B cell (primary cell): Measurements from ENCODE around the gene PCBP1. TPM values are rescaled to one million over a fixed set of nuclear protein-coding genes. Genes with fewer than 3 reads are reported as not detected.

Source experiments
- ATAC-seq: fragments of 200-7000 bp; cut with Tn5 transposase; one replicate; pipeline ENCODE4 v1.10.0; 2021; ENCODE audit warnings: low read depth, mild to moderate bottlenecking, moderate number of reproducible peaks, moderate library complexity
- CTCF ChIA-PET: fragments of 350-600 bp; sonication (Branson Sonifier 250); formaldehyde crosslinking; loops from one replicate; lab custom pipeline; 2021; ENCODE audit warnings: antibody characterized with exemption, inconsistent platforms; lab: Charles Lee
- POLR2A ChIA-PET: fragments of 350-600 bp; sonication (Branson Sonifier 250); formaldehyde crosslinking; loops from one replicate; lab custom pipeline; 2021; ENCODE audit warnings: antibody characterized with exemption; lab: Charles Lee
- DNase-seq: peaks from one replicate; pipeline ENCODE4 v3.0.0; 2013
- H2AFZ ChIP-seq: 2 replicates; pipeline ENCODE4 v1.6.1; 2012; ENCODE audit warnings: mild to moderate bottlenecking, low read depth, low read length; ENCODE audit not compliant: insufficient read depth, poor library complexity, severe bottlenecking
- H3K27ac ChIP-seq, 2 donors: 1 replicate in 1 of 2; 2 replicates in 1 of 2; pipeline ENCODE4 v1.5.1; 2012 to 2013; ENCODE audit warnings: low read length in 2 of 2, mild to moderate bottlenecking in 2 of 2, moderate library complexity in 1 of 2
- H3K27me3 ChIP-seq, 4 experiments: fragments of 200-600 bp in 1 of 4; sonication (generic) in 1 of 4; replicated peaks in 1 of 4; 1 replicate in 2 of 4; 2 replicates in 2 of 4; pipeline versions ENCODE4 v1.6.1 to v1.7.0; 2013 to 2016; ENCODE audit warnings: low read length in 3 of 4, mild to moderate bottlenecking in 2 of 4, mixed read lengths in 1 of 4, moderate library complexity in 1 of 4; ENCODE audit not compliant: insufficient read depth in 4 of 4, control insufficient read depth in 3 of 4; ENCODE audit errors: control extremely low read depth in 1 of 4
- H3K36me3 ChIP-seq, 2 experiments: replicated peaks in 1 of 2; 1 replicate in 1 of 2; 2 replicates in 1 of 2; pipeline versions ENCODE4 v1.6.1 to v1.7.1; 2013; ENCODE audit warnings: low read length in 1 of 2; ENCODE audit not compliant: insufficient read depth in 2 of 2, control insufficient read depth in 1 of 2; ENCODE audit errors: control extremely low read depth in 1 of 2, extremely low read depth in 1 of 2
- H3K4me1 ChIP-seq, 2 donors: fragments of 200-600 bp in 1 of 2; sonication (generic) in 1 of 2; 1 replicate in 1 of 2; 2 replicates in 1 of 2; pipeline versions ENCODE4 v1.5.1 to v1.6.1; 2013 to 2017; ENCODE audit warnings: low read length in 2 of 2; ENCODE audit not compliant: control insufficient read depth in 2 of 2, insufficient read depth in 2 of 2
- H3K4me2 ChIP-seq: replicated peaks from 2 replicates; pipeline ENCODE3; 2012; ENCODE audit warnings: mild to moderate bottlenecking, low read depth, low read length; ENCODE audit not compliant: poor library complexity, severe bottlenecking
- H3K4me3 ChIP-seq, 5 experiments: fragments of 200-600 bp in 1 of 5; sonication (generic) in 1 of 5; 1 replicate in 3 of 5; 2 replicates in 2 of 5; pipeline versions ENCODE4 v1.5.1 to v1.7.0; 2011 to 2016; ENCODE audit warnings: low read length in 4 of 5, mild to moderate bottlenecking in 4 of 5, low read depth in 2 of 5, control low read depth in 1 of 5, moderate library complexity in 1 of 5; ENCODE audit not compliant: insufficient read depth in 1 of 5; ENCODE audit errors: control extremely low read depth in 1 of 5, extremely low read depth in 1 of 5
- H3K79me2 ChIP-seq: fragments of 200-600 bp; sonication (generic); one replicate; pipeline ENCODE4 v1.6.0; 2016; ENCODE audit warnings: low read length; ENCODE audit not compliant: control insufficient read depth, insufficient read depth
- H3K9ac ChIP-seq: fragments of 200-600 bp; sonication (generic); 2 replicates; pipeline ENCODE4 v1.6.1; 2017; ENCODE audit warnings: mild to moderate bottlenecking, low read length, moderate library complexity
- H3K9me3 ChIP-seq, 3 donors: one replicate each; pipeline versions ENCODE4 v1.6.1 to v1.7.1; 2013; ENCODE audit warnings: low read length in 2 of 3; ENCODE audit not compliant: control insufficient read depth in 2 of 3, insufficient read depth in 1 of 3; ENCODE audit errors: control extremely low read depth in 1 of 3
- H4K20me1 ChIP-seq: 2 replicates; pipeline ENCODE4 v1.6.0; 2012; ENCODE audit warnings: mild to moderate bottlenecking, low read length; ENCODE audit not compliant: insufficient read depth, control insufficient read depth, poor library complexity, severe bottlenecking
- H3K27ac Mint-ChIP-seq: one replicate; pipeline ENCODE4 v1.8.0; 2021; ENCODE audit warnings: mixed read lengths
- H3K27me3 Mint-ChIP-seq: one replicate; pipeline ENCODE4 v1.8.0; 2021; ENCODE audit warnings: mixed read lengths
- H3K4me1 Mint-ChIP-seq: one replicate; pipeline ENCODE4 v1.8.0; 2021; ENCODE audit warnings: mixed read lengths
- H3K4me3 Mint-ChIP-seq: one replicate; pipeline ENCODE4 v1.8.0; 2021; ENCODE audit warnings: mixed read lengths
- H3K9me3 Mint-ChIP-seq: one replicate; pipeline ENCODE4 v1.8.0; 2022; ENCODE audit warnings: mixed read lengths; ENCODE audit not compliant: insufficient read depth
- EZH2 ChIP-seq: IDR thresholded peaks from 2 replicates; pipeline ENCODE4 v1.6.1; 2012; ENCODE audit warnings: borderline replicate concordance, low read depth, mild to moderate bottlenecking, moderate library complexity, low read length; ENCODE audit not compliant: insufficient read depth, poor library complexity, severe bottlenecking
- WGBS: methylation state at CpG from one replicate; pipeline ENCODE4 v1.1.5; 2013; ENCODE audit warnings: missing lambda C conversion rate; ENCODE audit not compliant: insufficient coverage; 5-methylcytosine and 5-hydroxymethylcytosine counted together
- intact Hi-C: fragments of 100-400 bp; cut with micrococcal nuclease; formaldehyde crosslinking; loops from one replicate; pipeline ENCODE4 v1.10.0; 2022
- polyA plus RNA-seq: library from polyadenylated mRNA; depleted of rRNA; stranded (reverse); fragments of >200 nt; gene quantifications from 2 replicates; pipeline ENCODE4 v1.2.3, GENCODE V29; 2012
- total RNA-seq, 2 donors: library from RNA; stranded (reverse); fragments of 120-200 nt in 1 of 2; gene quantifications; 1 replicate in 1 of 2; 2 replicates in 1 of 2; pipeline versions ENCODE4 v1.2.3 to v1.2.4, GENCODE V29; 2013 to 2022
- TF ChIP-seq, protein P1 (sequence below): fragments of 200-600 bp; IDR thresholded peaks from one replicate; pipeline ENCODE4 v1.8.0; 2022; ENCODE audit warnings: antibody characterized with exemption, mild to moderate bottlenecking

PCBP1 gene
- total and polyA plus RNA-seq, 2 donors (not counting 1 experiment from before 2014, with no cell fraction given), result 172 to 327 TPM

DNA sequence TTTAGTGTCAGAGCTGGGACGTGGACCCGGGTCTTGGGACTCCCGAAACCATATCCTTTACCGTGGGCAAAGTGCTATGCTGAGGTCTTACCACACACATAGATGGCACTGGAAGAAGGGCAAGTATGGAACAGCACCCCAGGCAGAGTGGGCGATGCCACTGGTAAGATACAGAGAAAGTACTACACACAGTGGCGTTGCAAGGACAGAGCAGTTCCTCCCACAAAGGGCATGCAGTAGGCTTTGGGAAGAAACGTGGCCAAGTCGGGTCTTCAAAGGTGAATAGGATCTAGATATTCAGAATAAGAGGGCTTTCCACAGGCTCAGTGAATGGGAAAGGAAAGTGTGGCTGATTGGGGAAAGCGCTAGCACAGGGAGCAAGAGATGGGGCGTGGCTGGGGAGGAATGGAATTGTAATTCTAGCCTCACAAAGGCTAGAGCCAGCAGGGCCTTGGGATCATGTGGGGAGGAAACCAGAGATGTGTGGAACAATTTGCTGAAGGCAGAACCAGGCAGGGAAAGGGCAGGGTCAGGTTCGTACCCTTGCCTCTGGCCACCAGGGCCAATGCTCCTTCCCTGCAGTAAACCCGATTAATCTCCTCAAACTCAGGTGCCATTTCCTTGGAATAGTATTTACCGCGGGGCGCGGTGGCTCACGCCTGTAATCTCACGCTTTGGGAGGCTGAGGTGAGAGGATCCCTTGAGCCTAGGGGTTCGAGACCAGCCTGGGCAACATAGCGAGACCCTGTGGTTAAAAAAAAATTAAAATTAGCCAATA is 36.0 kb downstream of the PCBP1 start:
- Histone ChIP-seq H3K79me2 (peaks cover 5% of the 10 kb centered on the region), H3K4me1 (peaks cover 70 to 80% of the 10 kb centered on the region in 2 donors), H3K9ac (peak overlapping the region; percentile 99), H3K27ac (peak overlapping the region; percentile 100), H3K4me3 (peak overlapping the region in 2 of 5 experiments; percentile 71 to 99), H4K20me1 (no peaks in the 10 kb centered on the region), H2AFZ (peak overlapping the region; percentile 84), H3K27me3 (no peaks in the 10 kb centered on the region), H3K4me2 (peak overlapping the region; percentile 98), H3K9me3 (no peaks in the 10 kb centered on the region), H3K36me3 (no peaks in the 10 kb centered on the region)
- ChIA-PET POLR2A (interaction anchor here (0.8 to 8.5 kb wide), 17 partner anchors 8 to 209 kb away, joined by 3 to 170 read pairs (median 19); partner anchors contain the start of genes C2orf42, MXD1, PCBP1 and SNRPG), CTCF (interaction anchor here (0.7 to 5.7 kb wide), 14 partner anchors 10 to 209 kb away, joined by 3 to 59 read pairs (median 12); partner anchors contain the start of genes MXD1 and PCBP1)
- Mint-ChIP-seq H3K4me3 (peak overlapping the region; percentile 95), H3K27ac (peak overlapping the region; percentile 100), H3K9me3 (no peaks in the 10 kb centered on the region), H3K4me1 (peaks cover 72% of the 10 kb centered on the region), H3K27me3 (no peaks in the 10 kb centered on the region)
- no peak for ATAC-seq
- TF ChIP-seq, protein P1, sequence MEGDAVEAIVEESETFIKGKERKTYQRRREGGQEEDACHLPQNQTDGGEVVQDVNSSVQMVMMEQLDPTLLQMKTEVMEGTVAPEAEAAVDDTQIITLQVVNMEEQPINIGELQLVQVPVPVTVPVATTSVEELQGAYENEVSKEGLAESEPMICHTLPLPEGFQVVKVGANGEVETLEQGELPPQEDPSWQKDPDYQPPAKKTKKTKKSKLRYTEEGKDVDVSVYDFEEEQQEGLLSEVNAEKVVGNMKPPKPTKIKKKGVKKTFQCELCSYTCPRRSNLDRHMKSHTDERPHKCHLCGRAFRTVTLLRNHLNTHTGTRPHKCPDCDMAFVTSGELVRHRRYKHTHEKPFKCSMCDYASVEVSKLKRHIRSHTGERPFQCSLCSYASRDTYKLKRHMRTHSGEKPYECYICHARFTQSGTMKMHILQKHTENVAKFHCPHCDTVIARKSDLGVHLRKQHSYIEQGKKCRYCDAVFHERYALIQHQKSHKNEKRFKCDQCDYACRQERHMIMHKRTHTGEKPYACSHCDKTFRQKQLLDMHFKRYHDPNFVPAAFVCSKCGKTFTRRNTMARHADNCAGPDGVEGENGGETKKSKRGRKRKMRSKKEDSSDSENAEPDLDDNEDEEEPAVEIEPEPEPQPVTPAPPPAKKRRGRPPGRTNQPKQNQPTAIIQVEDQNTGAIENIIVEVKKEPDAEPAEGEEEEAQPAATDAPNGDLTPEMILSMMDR, result no peak
- TF ChIP-seq EZH2, result no peak
- WGBS, result 84% methylated on average over 19 of the region's 20 CpGs
- DNase-seq, result no peak
- intact Hi-C loops, result no loop called here

DNA sequence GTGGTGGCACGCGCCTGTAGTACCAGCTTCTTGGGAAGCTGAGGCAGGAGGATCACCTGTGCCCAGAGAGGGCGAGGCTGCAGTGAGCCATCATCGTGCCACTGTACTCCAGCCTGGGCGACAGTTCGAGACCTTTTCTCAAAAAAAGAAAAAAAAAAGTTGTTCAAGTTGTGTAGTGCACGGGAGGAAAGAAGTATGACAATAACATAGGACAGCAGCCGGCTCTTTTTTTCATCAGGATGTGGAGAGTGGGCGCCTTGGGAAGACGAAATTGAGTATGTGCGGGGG is 36.5 kb downstream of the PCBP1 start:
- no peak for DNase-seq
- no peaks in the 10 kb centered on the region for H3K9me3 Mint-ChIP-seq

More for the DNA sequence above, 36.5 kb downstream of the PCBP1 start:
- POLR2A ChIA-PET, result interaction anchor here (0.6 to 8.5 kb wide), 17 partner anchors 8 to 209 kb away, joined by 3 to 170 read pairs (median 14); partner anchors contain the start of genes C2orf42, MXD1, PCBP1 and SNRPG
- peaks cover 71% of the 10 kb centered on the region for H3K4me1 Mint-ChIP-seq
- Histone ChIP-seq H3K9ac (peak overlapping the region; percentile 99), H3K9me3 (no peaks in the 10 kb centered on the region), H4K20me1 (no peaks in the 10 kb centered on the region), H3K79me2 (peaks cover 5% of the 10 kb centered on the region), H3K27me3 (no peaks in the 10 kb centered on the region), H3K4me1 (peaks cover 70 to 78% of the 10 kb centered on the region in 2 donors), H3K4me3 (peak overlapping the region; percentile 21 to 99 (median 71)), H2AFZ (peak overlapping the region; percentile 84), H3K27ac (peak overlapping the region; percentile 100), H3K4me2 (peak overlapping the region; percentile 98), H3K36me3 (no peaks in the 10 kb centered on the region)
- H3K27me3 Mint-ChIP-seq, result no peaks in the 10 kb centered on the region
- ATAC-seq, result peak; percentile 0
- intact Hi-C loops, result loop anchor here (1.0 kb wide), 3 partner anchors 15 to 37 kb away; no protein-coding TSS in a partner anchor
- peak overlapping the region; percentile 100 for H3K27ac Mint-ChIP-seq
- H3K4me3 Mint-ChIP-seq, result peak overlapping the region; percentile 95
- CTCF ChIA-PET, result interaction anchor here (0.8 to 5.7 kb wide), 11 partner anchors 8 to 210 kb away, joined by 3 to 59 read pairs (median 6); partner anchors contain the start of genes MXD1 and PCBP1
- TF ChIP-seq EZH2, result no peak
- TF ChIP-seq, protein P1, result no peak
- 19% methylated on average over 11 of the region's 11 CpGs for WGBS
